Endothelial cell of umbilical vein (primary cell): ENCODE measurements around the gene UBE2I. TPM values are rescaled to one million over a fixed set of nuclear protein-coding genes. Genes with fewer than 3 reads are reported as not detected.

Experiments
- BruUV-seq: library from RNA; stranded (reverse); fragments of 400-500 nt; replicated peaks from 2 replicates; lab custom pipeline; 2021; lab: Mats Ljungman, UMichigan
- CTCF ChIA-PET: fragments of 300-600, 350-600 bp; sonication (Branson Sonifier 250); formaldehyde crosslinking; loops from one replicate; lab custom pipeline; 2021; ENCODE audit warnings: antibody characterized with exemption, inconsistent platforms; lab: Charles Lee
- POLR2A ChIA-PET: fragments of 300-600, 350-600 bp; sonication (Branson Sonifier 250); formaldehyde crosslinking; loops from one replicate; lab custom pipeline; 2021; ENCODE audit warnings: antibody characterized with exemption, inconsistent platforms; lab: Charles Lee
- DNase-seq: peaks from one replicate; pipeline ENCODE4 v3.0.0-alpha.2; 2011; ENCODE audit warnings: low read depth, low spot score
- FAIRE-seq: peaks from 2 replicates; lab custom pipeline; 2011; peaks lifted over from hg19 to GRCh38; lab: Jason Lieb, UNC
- H2AFZ ChIP-seq: 2 replicates; pipeline ENCODE4 v1.6.0; 2012; ENCODE audit warnings: low read depth, low read length, control low read depth, inconsistent platforms
- H3K27ac ChIP-seq: 2 replicates; pipeline ENCODE4 v1.5.1; 2011; ENCODE audit warnings: low read depth, mild to moderate bottlenecking, control low read depth, low read length, moderate library complexity; ENCODE audit not compliant: insufficient read depth
- H3K27me3 ChIP-seq, 2 experiments: 2 replicates each; pipeline versions ENCODE4 v1.6.0 to v1.6.1; 2011; ENCODE audit warnings: low read length in 2 of 2, mixed read lengths in 1 of 2; ENCODE audit not compliant: control insufficient read depth in 2 of 2, insufficient read depth in 2 of 2
- H3K36me3 ChIP-seq, 2 experiments: 2 replicates in 1 of 2; 3 replicates in 1 of 2; pipeline ENCODE4 v1.5.1; 2011; ENCODE audit warnings: low read length in 2 of 2, mild to moderate bottlenecking in 1 of 2, moderate library complexity in 1 of 2; ENCODE audit not compliant: control insufficient read depth in 2 of 2, insufficient read depth in 2 of 2; ENCODE audit errors: extremely low read depth in 1 of 2
- H3K4me1 ChIP-seq: 3 replicates; pipeline ENCODE4 v1.5.1; 2011; ENCODE audit warnings: mild to moderate bottlenecking, low read length; ENCODE audit not compliant: control insufficient read depth, insufficient read depth; ENCODE audit errors: extremely low read depth
- H3K4me2 ChIP-seq: 2 replicates; pipeline ENCODE4 v1.6.1; 2011; ENCODE audit warnings: low read length, control low read depth, mixed read lengths; ENCODE audit not compliant: insufficient read depth
- H3K4me3 ChIP-seq, 3 experiments: fragments of 200-600 bp in 1 of 3; sonication (generic), shearing (Covaris generic) in 1 of 3; replicated peaks in 1 of 3; 2 replicates each; pipeline ENCODE4 v1.5.1; 2011 to 2016; ENCODE audit warnings: control low read depth in 3 of 3, low read length in 3 of 3, mild to moderate bottlenecking in 2 of 3, inconsistent platforms in 1 of 3, low read depth in 1 of 3, moderate library complexity in 1 of 3; ENCODE audit not compliant: insufficient read depth in 1 of 3
- H3K79me2 ChIP-seq: 2 replicates; pipeline ENCODE4 v1.6.0; 2012; ENCODE audit warnings: low read length, inconsistent platforms; ENCODE audit not compliant: control insufficient read depth, insufficient read depth
- H3K9ac ChIP-seq: replicated peaks from 2 replicates; pipeline ENCODE3; 2011; ENCODE audit warnings: low read length, control low read depth; ENCODE audit not compliant: insufficient read depth; ENCODE audit errors: extremely low read depth
- H3K9me1 ChIP-seq: replicated peaks from 3 replicates; pipeline ENCODE4 v1.6.0; 2011; ENCODE audit warnings: mild to moderate bottlenecking, low read length; ENCODE audit not compliant: control insufficient read depth, insufficient read depth; ENCODE audit errors: extremely low read depth
- H3K9me3 ChIP-seq: replicated peaks from 2 replicates; pipeline ENCODE4 v1.5.1; 2012; ENCODE audit warnings: low read length, inconsistent platforms; ENCODE audit not compliant: control insufficient read depth, insufficient read depth
- H4K20me1 ChIP-seq: replicated peaks from 2 replicates; pipeline ENCODE3; 2011; ENCODE audit warnings: mild to moderate bottlenecking, low read length; ENCODE audit not compliant: control insufficient read depth, insufficient read depth; ENCODE audit errors: extremely low read depth
- CTCF ChIP-seq, 2 donors: IDR thresholded peaks; 1 replicate in 1 of 2; 2 replicates in 1 of 2; pipeline ENCODE4 v1.5.1; 2011; ENCODE audit warnings: low read length in 2 of 2, mild to moderate bottlenecking in 2 of 2, moderate library complexity in 2 of 2, control low read depth in 1 of 2, inconsistent platforms in 1 of 2, low read depth in 1 of 2; ENCODE audit not compliant: insufficient read depth in 1 of 2; ENCODE audit errors: extremely low read depth in 1 of 2
- EZH2 ChIP-seq: IDR thresholded peaks from 2 replicates; pipeline ENCODE4 v1.6.1; 2012; ENCODE audit warnings: borderline replicate concordance, low read depth, mild to moderate bottlenecking, moderate library complexity, low read length, inconsistent platforms; ENCODE audit not compliant: severe bottlenecking
- GATA2 ChIP-seq: IDR thresholded peaks from 2 replicates; pipeline ENCODE4 v1.7.0; 2011; ENCODE audit warnings: low read depth, mild to moderate bottlenecking, moderate library complexity, mixed read lengths, low read length; ENCODE audit not compliant: insufficient read length, insufficient read depth
- MAX ChIP-seq: IDR thresholded peaks from 2 replicates; pipeline ENCODE4 v1.6.1; 2011; ENCODE audit not compliant: insufficient read depth, insufficient read length
- POLR2A ChIP-seq: IDR thresholded peaks from 2 replicates; pipeline ENCODE4 v1.6.1; 2012; ENCODE audit warnings: low read depth, mild to moderate bottlenecking, control low read depth, low read length
- dilution Hi-C: fragments of 300-500 bp; cut with MboI; formaldehyde crosslinking; loops from one replicate; pipeline ENCODE4 v1.15.0; 2019; ENCODE audit warnings: low sequenced_read_pairs; ENCODE audit not compliant: extremely low pct_ligation_motif_present
- intact Hi-C: fragments of 100-400 bp; cut with micrococcal nuclease; formaldehyde crosslinking; loops from one replicate; pipeline ENCODE4 v1.10.0; 2022
- polyA plus RNA-seq, 4 experiments: library from polyadenylated mRNA; depleted of rRNA in 3 of 4; stranded (reverse) in 3 of 4; unstranded in 1 of 4; fragments of >200 nt; gene quantifications; 2 replicates each; pipeline versions ENCODE4 v1.2.1 to v1.2.3, GENCODE V29; 2011 to 2012; ENCODE audit warnings: missing spikeins in 1 of 4
- total RNA-seq: library from RNA; stranded (reverse); gene quantifications from 2 replicates; pipeline ENCODE4 v1.2.3, GENCODE V29; 2021

The UBE2I gene
- total and polyA plus RNA-seq, 2 donors (not counting 3 experiments of a cell fraction or from before 2014, with no cell fraction given), result 122 to 233 TPM

GRCh38 chr16:1320658-1321240 lies 11.3 kb downstream of the UBE2I start:
- Histone ChIP-seq H3K9ac (no peak overlapping the region), H2AFZ (no peak overlapping the region), H3K4me2 (no peak overlapping the region), H3K9me1 (no peaks in the 10 kb centered on the region), H4K20me1 (no peaks in the 10 kb centered on the region), H3K9me3 (no peaks in the 10 kb centered on the region), H3K27me3 (no peaks in the 10 kb centered on the region), H3K36me3 (peaks cover 20 to 68% of the 10 kb centered on the region in 2 experiments), H3K4me1 (no peaks in the 10 kb centered on the region), H3K27ac (no peak overlapping the region), H3K4me3 (no peak overlapping the region), H3K79me2 (peaks cover 23% of the 10 kb centered on the region)
- ChIA-PET POLR2A (no interaction called here), CTCF (no interaction called here)
- TF ChIP-seq CTCF (IDR thresholded peaks at IDR 0.05; ENCODE audit: extremely low read depth in 1 of 2, insufficient read depth in 1 of 2, low read depth in 1 of 2, low read length in 2 of 2) (no peak), EZH2 (no peak), POLR2A (no peak), GATA2 (no peak), MAX (no peak)
- no peak for FAIRE-seq
- BruUV-seq, result no TSS peak
- dilution Hi-C loops, result no loop called here
- intact Hi-C loops, result no loop called here
- no peak for DNase-seq

DNA sequence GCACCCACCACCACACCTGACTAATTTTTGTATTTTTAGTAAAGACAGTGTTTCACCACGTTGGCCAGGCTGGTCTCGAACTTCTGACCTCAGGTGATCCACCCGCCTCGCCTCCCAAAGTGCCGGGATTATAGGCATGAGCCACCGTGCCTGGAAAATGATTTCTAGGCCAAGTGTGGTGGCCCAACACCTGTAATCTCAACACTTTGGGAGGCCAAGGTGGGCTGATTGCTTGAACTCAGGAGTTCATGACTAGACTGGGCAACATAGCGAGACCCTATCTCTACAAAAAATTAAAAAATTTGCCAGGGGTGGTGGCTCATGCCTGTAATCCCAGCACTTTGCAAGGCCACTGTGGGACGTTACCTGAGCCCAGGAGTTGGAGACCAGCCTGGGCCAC lies 13.0 kb downstream of the UBE2I start:
- DNase-seq (no peak), FAIRE-seq (no peak)
- intact Hi-C loops (no loop called here), dilution Hi-C loops (no loop called here)
- H3K4me3 ChIP-seq, result no peak overlapping the region
- ChIA-PET POLR2A (no interaction called here), CTCF (no interaction called here)
- H3K79me2 ChIP-seq, result peaks cover 12% of the 10 kb centered on the region
- no peak overlapping the region for H3K27ac ChIP-seq
- BruUV-seq, result no TSS peak
- peaks cover 16 to 55% of the 10 kb centered on the region in 2 experiments for H3K36me3 ChIP-seq
- no peaks in the 10 kb centered on the region for H3K9me1 ChIP-seq
- H3K9ac ChIP-seq, result no peak overlapping the region
- no peak overlapping the region for H3K4me2 ChIP-seq
- H4K20me1 ChIP-seq, result no peaks in the 10 kb centered on the region
- no peaks in the 10 kb centered on the region for H3K9me3 ChIP-seq
- no peaks in the 10 kb centered on the region for H3K27me3 ChIP-seq
- no peak overlapping the region for H2AFZ ChIP-seq
- H3K4me1 ChIP-seq, result no peaks in the 10 kb centered on the region
- TF ChIP-seq POLR2A (no peak), MAX (no peak)
